GM19455 (cell line): ENCODE results near the gene ZC2HC1B.
"Not testable (repeated sequence)": the region's sequence is repeated elsewhere in the genome, so short reads cannot be mapped to it uniquely, and the experiment has no call there.

Source experiments
- ATAC-seq: cut with Tn5 transposase; IDR thresholded peaks from one replicate; pipeline ENCODE4 v1.9.1; 2021; ENCODE audit not compliant: unreplicated experiment

The ZC2HC1B gene

DNA sequence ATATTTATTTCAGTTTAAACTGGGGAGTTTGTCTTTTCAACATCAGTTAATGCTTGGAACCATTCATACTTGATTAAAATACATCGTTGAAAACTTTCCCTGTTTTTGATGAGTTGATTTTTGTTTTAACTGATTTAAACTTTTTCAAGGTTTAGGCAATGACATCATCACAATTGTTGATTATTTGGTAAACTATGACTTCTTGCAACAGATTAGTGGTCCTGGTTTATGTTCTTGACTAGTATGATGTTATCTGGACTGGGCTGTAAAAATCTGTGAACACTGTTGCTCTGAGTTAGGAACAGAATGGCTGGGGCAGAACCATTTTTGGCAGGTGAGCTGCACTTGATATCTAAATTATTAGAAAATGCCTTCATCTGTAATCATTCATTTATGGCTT is at the start of gene ZC2HC1B:
TSS of gene ZC2HC1B (plus strand) at position 241 of the 400 bp plus-strand sequence. CDS start at position 307, 66 bp downstream.
- ATAC-seq = no peak

DNA sequence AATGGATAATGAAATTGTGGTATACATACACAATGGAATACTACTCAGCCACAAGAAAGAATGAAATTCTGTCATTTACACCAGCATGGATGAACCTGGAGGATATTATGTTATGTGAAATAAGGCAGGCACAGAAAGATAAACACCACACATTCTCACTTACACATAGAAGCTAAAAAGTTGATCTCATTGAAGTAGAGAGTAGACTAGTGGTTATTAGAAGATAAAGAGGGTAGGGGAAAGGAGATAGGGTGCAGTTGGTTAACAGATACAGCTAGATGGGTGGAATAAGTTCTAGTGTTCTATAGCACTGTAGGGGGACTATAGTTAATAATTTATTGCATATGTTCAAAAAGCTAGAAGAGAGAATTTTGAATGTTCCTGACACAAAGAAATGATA is 46.7 kb upstream of the ZC2HC1B start:
- no peak for ATAC-seq

- no peak for ATAC-seq
These were observed 42.9 kb upstream of the ZC2HC1B start for GRCh38 chr6:143821359-143821758.

GRCh38 chr6:143822584-143823024 is 41.7 kb upstream of the ZC2HC1B start:
- ATAC-seq = no peak

- no peak for ATAC-seq
These were observed 40.7 kb upstream of the ZC2HC1B start for GRCh38 chr6:143823548-143823947.

DNA sequence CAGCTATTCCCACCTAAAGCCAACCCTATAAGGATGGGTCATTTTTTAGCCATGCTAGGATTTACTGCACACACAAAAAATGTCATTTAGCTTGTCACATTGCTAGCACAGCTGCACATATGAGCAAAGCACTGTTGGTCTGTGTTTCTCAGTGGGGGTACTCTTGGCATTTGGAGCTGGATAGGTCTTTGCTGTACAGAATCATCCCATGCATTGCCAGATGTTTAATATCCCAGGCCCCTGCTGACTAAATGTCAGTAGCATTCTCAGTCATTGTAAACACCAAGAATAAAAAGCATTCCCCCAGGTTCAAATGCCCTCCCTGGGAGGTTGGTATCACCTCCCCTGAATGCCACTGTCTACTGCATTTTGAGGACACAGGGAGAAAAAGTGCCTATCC is 35.7 kb upstream of the ZC2HC1B start:
- ATAC-seq = no peak

DNA sequence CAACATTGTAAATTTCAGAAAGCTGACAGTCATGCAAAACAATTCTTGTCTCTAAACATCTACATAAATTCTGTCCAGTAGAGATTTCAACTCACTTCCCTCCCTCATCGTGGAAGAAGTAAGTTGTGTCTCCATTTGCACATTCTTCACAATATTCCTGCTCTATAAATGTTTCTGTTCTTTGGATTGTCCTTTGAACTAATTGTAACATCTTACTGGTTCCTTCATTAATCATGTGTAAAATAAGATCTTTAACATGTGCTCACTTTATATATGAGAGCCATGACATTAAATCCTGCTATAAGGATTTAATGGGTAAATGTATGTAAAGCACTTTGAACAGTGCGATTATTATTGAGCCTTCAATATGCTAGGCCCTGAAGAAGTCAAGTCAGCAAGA is 28.1 kb upstream of the ZC2HC1B start:
- no peak for ATAC-seq

GRCh38 chr6:143838395-143838794 is 25.9 kb upstream of the ZC2HC1B start:
- no peak for ATAC-seq

GRCh38 chr6:143839196-143839595 is 25.1 kb upstream of the ZC2HC1B start:
- ATAC-seq = no peak

DNA sequence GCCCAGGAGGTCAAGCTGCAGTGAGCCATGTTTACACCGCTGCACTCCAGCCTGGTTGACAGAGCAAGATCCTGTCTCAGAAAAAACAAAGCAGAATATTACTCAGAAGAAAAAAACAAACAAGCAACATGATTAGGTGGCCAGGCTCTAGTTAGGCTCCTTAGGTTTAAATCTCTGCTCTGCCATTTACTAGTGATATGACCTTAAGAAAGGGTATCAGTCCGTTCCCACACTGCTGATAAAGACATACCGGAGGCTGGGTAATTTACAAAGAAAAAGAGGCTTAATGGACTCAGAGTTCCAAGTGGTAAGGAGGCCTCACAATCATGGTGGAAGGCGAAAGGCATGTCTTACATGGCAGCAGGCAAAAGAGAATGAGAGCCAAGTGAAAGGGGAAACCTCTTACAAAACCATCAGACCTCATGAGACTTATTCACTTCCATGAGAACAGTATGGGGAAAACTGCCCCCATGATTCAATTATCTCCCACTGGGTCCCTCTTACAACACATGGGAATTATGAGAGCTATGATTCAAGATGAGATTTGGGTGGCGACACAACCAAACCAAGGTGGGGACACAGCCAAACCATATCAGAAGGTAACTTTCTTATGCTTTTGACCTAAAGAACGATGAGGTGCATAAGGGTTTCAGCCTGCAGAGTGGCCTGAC is 23.5 kb upstream of the ZC2HC1B start:
- no peak for ATAC-seq

DNA sequence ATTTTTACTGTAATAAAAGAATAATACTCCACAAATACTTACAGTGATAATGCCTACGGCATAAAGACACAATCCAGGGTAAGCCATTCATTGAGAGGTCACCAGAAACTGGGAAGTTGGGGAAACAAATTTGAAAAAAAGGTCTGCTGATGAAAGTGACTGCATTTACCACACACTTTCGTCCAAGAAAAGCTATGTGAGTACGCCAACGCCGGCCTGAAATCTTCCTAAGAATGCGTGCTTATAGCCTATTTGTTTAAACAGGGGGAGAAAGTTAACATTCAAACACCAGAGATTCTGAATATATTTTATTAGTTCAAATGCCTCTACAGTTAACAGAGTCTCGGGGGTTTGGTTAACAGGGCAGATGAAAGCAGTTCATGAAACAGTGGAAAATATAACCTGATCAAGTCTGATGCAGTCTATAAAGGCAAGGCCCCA is 21.8 kb upstream of the ZC2HC1B start:
- ATAC-seq = no peak

DNA sequence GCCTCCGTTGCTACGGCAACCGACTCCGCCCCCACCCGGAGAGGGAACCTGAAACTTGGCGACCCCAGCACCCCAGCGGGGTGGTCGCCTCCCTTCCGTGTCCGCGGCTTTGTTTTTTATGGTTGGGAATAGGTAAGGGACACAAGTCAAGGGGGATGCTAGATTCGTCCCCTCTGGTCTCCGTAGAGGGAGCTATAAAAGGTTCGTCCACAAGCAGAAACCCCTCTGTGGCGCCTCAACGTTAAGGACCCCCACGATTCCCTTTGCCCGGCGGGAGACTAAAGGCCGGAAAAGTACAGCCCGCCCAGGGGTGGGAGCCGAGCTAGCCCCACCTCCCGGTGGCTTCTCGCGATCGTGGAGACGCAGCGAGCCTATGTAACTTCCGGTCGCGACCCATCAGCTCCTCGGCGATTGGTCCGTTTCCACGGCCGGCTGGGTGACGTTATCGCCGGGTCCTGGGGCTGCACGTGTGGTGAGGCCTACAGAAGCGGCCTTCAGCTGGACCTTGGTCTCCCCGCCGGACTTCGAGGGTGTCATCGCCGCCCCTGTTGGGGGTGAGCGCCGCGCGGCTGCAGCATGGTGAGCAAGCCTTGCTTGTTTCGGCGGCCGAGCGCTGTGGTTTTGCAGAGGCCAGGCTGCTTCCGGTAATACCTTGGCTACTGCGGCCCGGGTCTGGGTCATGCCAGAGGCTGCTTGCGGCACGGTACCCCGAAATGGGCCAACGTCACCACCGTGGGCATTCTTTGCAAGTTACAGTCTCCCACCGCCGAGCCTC is 21.2 kb upstream of the ZC2HC1B start, which contains the start of gene LTV1:
TSS of gene LTV1 (plus strand) at position 437 of the 775 bp plus-strand sequence. CDS start at position 577, 140 bp downstream.
- ATAC-seq = peak; percentile 100

- ATAC-seq = peak; percentile 7
These were observed 20.6 kb upstream of the ZC2HC1B start for GRCh38 chr6:143843677-143843999.

GRCh38 chr6:143844006-143844405 is 20.3 kb upstream of the ZC2HC1B start:
- no peak for ATAC-seq

- no peak for ATAC-seq
These were observed 19.2 kb upstream of the ZC2HC1B start for GRCh38 chr6:143845033-143845432.

DNA sequence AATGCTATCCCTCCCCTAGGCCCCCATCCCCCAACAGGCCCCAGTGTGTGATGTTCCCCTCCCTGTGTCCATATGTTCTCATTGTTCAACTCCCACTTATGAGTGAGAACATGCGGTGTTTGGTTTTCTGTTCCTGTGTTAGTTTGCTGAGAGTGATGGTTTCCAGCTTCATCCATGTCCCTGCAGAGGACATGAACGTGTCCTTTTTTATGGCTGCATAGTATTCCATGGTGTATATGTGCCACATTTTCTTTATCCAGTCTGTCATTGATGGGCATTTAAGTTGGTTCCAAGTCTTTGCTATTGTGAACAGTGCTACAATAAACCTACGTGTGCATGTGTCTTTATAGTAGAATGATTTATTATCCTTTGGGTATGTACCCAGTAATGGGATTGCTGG is 12.6 kb upstream of the ZC2HC1B start:
- ATAC-seq = not testable (repeated sequence)

DNA sequence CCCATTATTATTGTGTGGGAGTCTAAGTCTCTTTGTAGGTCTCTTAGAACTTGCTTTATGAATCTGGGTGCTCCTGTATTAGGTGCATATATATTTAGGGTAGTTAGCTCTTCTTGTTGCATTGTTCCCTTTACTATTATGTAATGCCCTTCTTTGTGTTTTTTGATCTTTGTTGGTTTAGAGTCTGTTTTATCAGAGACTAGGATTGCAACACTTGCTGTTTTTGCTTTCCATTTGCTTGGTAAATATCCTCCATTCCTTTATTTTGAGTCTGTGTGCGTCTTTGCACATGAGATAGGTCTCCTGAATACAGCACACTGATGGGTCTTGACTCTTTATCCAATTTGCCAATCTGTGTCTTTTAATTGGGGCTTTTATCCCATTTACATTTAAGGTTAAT is 9.2 kb upstream of the ZC2HC1B start:
- not testable (repeated sequence) for ATAC-seq

- ATAC-seq = not testable (repeated sequence)
These were observed 7.5 kb upstream of the ZC2HC1B start for GRCh38 chr6:143856762-143857161.

DNA sequence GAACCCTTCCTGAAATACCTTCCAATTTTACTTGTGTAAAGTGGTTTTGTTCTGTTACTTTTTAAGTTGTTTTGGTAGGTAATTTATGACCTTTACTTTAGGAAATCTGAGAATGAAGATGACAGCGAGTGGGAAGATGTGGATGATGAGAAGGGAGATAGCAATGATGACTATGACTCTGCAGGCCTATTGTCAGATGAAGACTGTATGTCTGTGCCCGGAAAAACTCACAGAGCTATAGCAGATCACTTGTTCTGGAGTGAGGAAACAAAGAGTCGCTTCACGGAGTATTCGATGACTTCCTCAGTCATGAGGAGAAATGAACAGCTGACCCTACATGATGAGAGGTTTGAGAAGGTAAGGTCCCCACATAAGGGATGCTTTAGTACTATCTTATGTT is 6.6 kb upstream of the ZC2HC1B start:
- ATAC-seq = no peak

DNA sequence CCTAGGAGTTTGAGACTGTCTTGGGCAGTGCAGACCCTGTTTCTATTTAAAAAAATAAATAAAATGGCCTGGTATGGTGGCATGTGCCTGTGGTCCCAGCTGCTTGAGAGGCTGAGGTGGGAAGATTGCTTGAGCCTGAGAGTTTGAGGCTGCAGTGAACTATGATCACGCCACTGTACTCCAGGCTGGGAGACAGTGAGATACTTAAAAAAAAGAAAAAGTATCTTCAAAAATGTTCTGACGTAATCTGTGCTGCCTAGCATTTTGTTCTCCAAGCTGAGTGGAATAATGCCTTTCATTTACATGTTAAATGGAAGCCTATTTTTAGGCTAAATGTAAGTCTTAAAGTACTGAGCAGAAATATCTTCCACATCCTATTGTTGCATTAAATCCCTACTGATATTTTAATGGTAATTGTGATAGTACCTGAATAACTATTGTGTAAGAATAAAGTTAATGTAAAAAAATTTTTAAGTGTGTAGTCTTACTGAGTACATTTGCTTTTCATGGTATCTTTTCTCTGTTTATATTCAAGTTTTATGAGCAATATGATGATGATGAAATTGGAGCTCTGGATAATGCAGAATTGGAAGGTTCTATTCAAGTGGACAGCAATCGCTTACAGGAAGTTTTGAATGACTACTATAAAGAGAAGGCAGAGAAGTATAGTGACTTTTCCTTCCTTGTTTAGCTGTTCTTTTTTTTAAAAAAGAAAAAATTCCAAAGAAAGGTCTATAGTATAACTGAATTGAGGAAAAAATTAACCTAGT is 4.2 kb upstream of the ZC2HC1B start:
- ATAC-seq = no peak

- no peak for ATAC-seq
These were observed 503 bp upstream of the ZC2HC1B start for GRCh38 chr6:143863771-143864170.

DNA sequence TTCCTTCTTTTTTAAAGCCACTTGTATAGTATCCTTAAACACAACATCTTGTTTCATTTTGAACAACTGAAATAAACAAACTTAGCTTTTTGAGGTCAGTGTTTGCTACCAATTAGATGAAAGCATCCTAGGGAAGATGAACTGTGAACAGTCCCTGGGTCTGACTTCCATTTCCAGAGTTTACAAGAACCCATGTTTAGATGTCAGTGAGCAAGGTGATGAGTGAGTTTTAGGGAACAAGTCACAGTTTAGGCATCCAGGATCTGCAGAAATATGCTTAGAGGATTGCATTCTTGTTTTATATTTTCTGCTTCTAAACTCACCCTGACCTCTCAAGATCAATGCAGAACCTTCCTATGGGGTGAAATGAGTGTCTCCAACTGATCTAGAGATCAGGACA is 3.0 kb downstream of the ZC2HC1B start:
- ATAC-seq = no peak
